Progenitor cell of endocrine pancreas (in vitro differentiated cells): ENCODE measurements around the gene DMPK. TPM values are rescaled to one million over a fixed set of nuclear protein-coding genes. Genes with fewer than 3 reads are reported as not detected.

Experiments
- DNase-seq: peaks from one replicate; pipeline ENCODE4 v3.0.0; 2021; ENCODE audit warnings: low spot score; ENCODE audit not compliant: unreplicated experiment
- H3K27ac Mint-ChIP-seq: 2 replicates; pipeline ENCODE4 v1.8.0; 2021; ENCODE audit warnings: mild to moderate bottlenecking, moderate library complexity, mixed read lengths
- H3K27me3 Mint-ChIP-seq: 2 replicates; pipeline ENCODE4 v1.8.0; 2021; ENCODE audit warnings: mixed read lengths
- H3K36me3 Mint-ChIP-seq: 2 replicates; pipeline ENCODE4 v1.8.0; 2022; ENCODE audit warnings: mixed read lengths; ENCODE audit not compliant: insufficient read depth
- H3K4me1 Mint-ChIP-seq: 2 replicates; pipeline ENCODE4 v1.8.0; 2021; ENCODE audit warnings: low read depth, mixed read lengths
- H3K4me3 Mint-ChIP-seq: 2 replicates; pipeline ENCODE4 v1.8.0; 2021; ENCODE audit warnings: low read depth, mild to moderate bottlenecking, moderate library complexity, mixed read lengths
- H3K9me3 Mint-ChIP-seq: 2 replicates; pipeline ENCODE4 v1.8.0; 2021; ENCODE audit warnings: low read depth, mixed read lengths
- total RNA-seq: library from RNA; stranded (reverse); gene quantifications from 2 replicates; pipeline ENCODE4 v1.2.1, GENCODE V29; 2021
- TF ChIP-seq, protein P1 (sequence below): fragments of 200-600 bp; sonication (generic); IDR thresholded peaks from one replicate; pipeline ENCODE4 v1.5.0; 2021; ENCODE audit warnings: antibody characterized with exemption, mild to moderate bottlenecking; ENCODE audit not compliant: unreplicated experiment

Gene DMPK
- total RNA-seq, 1 donor from 2014 or later: 122 TPM

DNA sequence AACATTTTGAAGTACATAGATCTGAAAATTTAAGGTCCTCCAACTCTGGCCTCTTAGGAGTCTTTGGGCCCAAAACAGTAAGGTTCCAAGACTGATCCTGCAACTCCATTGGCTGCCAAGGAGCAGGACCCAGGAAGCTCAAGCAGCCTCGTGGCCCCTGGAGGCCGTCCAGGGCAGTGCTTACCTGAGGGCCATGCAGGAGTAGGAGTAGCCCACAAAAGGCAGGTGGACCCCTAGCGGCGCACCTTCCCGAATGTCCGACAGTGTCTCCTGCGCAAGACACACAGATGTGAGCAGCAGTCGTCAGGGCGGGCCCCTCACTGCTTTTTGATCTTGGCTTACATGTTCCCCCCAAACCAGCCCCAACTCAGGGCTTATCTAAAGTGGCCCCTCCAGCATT is 7.5 kb downstream of the DMPK start:
- TF ChIP-seq, protein P1, sequence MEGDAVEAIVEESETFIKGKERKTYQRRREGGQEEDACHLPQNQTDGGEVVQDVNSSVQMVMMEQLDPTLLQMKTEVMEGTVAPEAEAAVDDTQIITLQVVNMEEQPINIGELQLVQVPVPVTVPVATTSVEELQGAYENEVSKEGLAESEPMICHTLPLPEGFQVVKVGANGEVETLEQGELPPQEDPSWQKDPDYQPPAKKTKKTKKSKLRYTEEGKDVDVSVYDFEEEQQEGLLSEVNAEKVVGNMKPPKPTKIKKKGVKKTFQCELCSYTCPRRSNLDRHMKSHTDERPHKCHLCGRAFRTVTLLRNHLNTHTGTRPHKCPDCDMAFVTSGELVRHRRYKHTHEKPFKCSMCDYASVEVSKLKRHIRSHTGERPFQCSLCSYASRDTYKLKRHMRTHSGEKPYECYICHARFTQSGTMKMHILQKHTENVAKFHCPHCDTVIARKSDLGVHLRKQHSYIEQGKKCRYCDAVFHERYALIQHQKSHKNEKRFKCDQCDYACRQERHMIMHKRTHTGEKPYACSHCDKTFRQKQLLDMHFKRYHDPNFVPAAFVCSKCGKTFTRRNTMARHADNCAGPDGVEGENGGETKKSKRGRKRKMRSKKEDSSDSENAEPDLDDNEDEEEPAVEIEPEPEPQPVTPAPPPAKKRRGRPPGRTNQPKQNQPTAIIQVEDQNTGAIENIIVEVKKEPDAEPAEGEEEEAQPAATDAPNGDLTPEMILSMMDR: peak; percentile 55
- Mint-ChIP-seq H3K4me3 (no peak overlapping the region), H3K4me1 (peaks cover 20% of the 10 kb centered on the region), H3K36me3 (peaks cover 31% of the 10 kb centered on the region), H3K27me3 (no peaks in the 10 kb centered on the region), H3K9me3 (no peaks in the 10 kb centered on the region), H3K27ac (no peak overlapping the region)
- no peak for DNase-seq

GRCh38 chr19:45773384-45773783 is 8.9 kb downstream of the DMPK start:
- Mint-ChIP-seq H3K27me3 (no peaks in the 10 kb centered on the region), H3K36me3 (peaks cover 23% of the 10 kb centered on the region), H3K4me1 (peaks cover 13% of the 10 kb centered on the region), H3K27ac (peak overlapping the region; percentile 73), H3K9me3 (no peaks in the 10 kb centered on the region), H3K4me3 (no peak overlapping the region)
- DNase-seq: no peak
- TF ChIP-seq, protein P1: no peak

GRCh38 chr19:45772912-45773311 is 9.4 kb downstream of the DMPK start:
- H3K36me3 Mint-ChIP-seq: peaks cover 21% of the 10 kb centered on the region
- DNase-seq: no peak
- H3K27me3 Mint-ChIP-seq: no peaks in the 10 kb centered on the region
- H3K9me3 Mint-ChIP-seq: no peaks in the 10 kb centered on the region
- peaks cover 13% of the 10 kb centered on the region for H3K4me1 Mint-ChIP-seq
- TF ChIP-seq, protein P1: no peak
- peak overlapping the region; percentile 73 for H3K27ac Mint-ChIP-seq
- no peak overlapping the region for H3K4me3 Mint-ChIP-seq

- TF ChIP-seq, protein P1: no peak
- peak overlapping the region; percentile 37 for H3K4me3 Mint-ChIP-seq
- H3K36me3 Mint-ChIP-seq: peaks cover 20% of the 10 kb centered on the region
- H3K4me1 Mint-ChIP-seq: peaks cover 13% of the 10 kb centered on the region
- peak overlapping the region; percentile 84 for H3K27ac Mint-ChIP-seq
- no peak for DNase-seq
- H3K27me3 Mint-ChIP-seq: no peaks in the 10 kb centered on the region
- H3K9me3 Mint-ChIP-seq: no peaks in the 10 kb centered on the region
These were observed 10.0 kb downstream of the DMPK start for GRCh38 chr19:45772130-45772840.

DNA sequence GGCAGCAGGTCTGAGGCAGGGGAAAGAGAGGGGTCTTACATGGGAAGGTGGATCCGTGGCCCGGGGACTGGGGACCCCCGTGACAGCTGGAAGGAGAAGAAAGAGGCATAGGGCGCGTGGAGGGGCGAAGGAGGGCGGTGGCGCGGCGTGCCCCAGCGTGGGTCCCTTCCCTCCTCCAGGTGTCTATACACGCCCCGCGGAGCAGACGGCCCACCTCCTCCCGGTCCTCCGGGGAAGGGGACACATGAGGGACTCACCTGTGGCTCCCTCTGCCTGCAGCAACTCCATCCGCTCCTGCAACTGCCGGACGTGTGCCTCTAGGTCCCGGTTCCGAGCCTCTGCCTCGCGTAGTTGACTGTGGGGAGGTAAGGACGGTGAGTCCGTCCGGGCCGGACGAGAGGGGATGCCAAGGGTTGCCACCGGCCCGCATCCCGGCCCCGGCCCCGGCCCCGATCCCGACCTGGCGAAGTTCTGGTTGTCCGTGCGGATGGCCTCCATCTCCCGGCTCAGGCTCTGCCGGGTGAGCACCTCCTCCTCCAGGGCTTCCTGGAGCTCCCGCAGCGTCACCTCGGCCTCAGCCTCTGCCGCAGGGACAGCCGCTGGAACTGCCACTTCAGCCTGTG is 10.9 kb downstream of the DMPK start:
- Mint-ChIP-seq H3K27me3 (no peaks in the 10 kb centered on the region), H3K9me3 (no peaks in the 10 kb centered on the region), H3K4me3 (peak overlapping the region; percentile 41), H3K4me1 (peaks cover 16% of the 10 kb centered on the region), H3K27ac (peak overlapping the region; percentile 31), H3K36me3 (peaks cover 14% of the 10 kb centered on the region)
- no peak for DNase-seq
- TF ChIP-seq, protein P1: no peak
